COLO668 (cell line): ENCODE measurements around the gene AIF1.

ENCODE experiments used
- DNase-seq: peaks from one replicate; lab custom pipeline; 2025; ENCODE audit not compliant: unreplicated experiment; lab: John Stamatoyannopoulos, UW

The AIF1 gene

GRCh38 chr6:31614684-31615578 is at the start of gene AIF1:
Gene AIF1, plus strand, starts transcription at chr6:31615234. Its CDS starts 96 bp downstream, at chr6:31615330.
- DNase-seq = no peak

- DNase-seq = no peak
Measured at GRCh38 chr6:31567531-31568370, 47.3 kb upstream of the AIF1 start.

- DNase-seq = no peak
Measured at GRCh38 chr6:31568537-31568961, 46.5 kb upstream of the AIF1 start.

GRCh38 chr6:31569861-31570536 is 45.0 kb upstream of the AIF1 start:
- DNase-seq = no peak

- no peak for DNase-seq
Measured at GRCh38 chr6:31572041-31572911, 42.8 kb upstream of the AIF1 start, which contains the start of gene LTA. Gene LTA, plus strand, starts transcription at chr6:31572289. Its CDS starts 454 bp downstream, at chr6:31572743.

- no peak for DNase-seq
Measured at GRCh38 chr6:31573239-31574105, 41.6 kb upstream of the AIF1 start.

GRCh38 chr6:31574106-31575061 is 40.6 kb upstream of the AIF1 start:
- DNase-seq = no peak

GRCh38 chr6:31575335-31575901 is 39.6 kb upstream of the AIF1 start, which contains the start of gene TNF:
Gene TNF, plus strand, starts transcription at chr6:31575565. Its CDS starts 177 bp downstream, at chr6:31575742.
- no peak for DNase-seq

GRCh38 chr6:31575952-31576685 is 38.9 kb upstream of the AIF1 start:
- DNase-seq = no peak

- no peak for DNase-seq
Measured at GRCh38 chr6:31576897-31577578, 38.0 kb upstream of the AIF1 start.

GRCh38 chr6:31577579-31577966 is 37.5 kb upstream of the AIF1 start:
- no peak for DNase-seq

- DNase-seq = no peak
Measured at GRCh38 chr6:31578184-31579118, 36.6 kb upstream of the AIF1 start.

GRCh38 chr6:31579119-31579505 is 35.9 kb upstream of the AIF1 start:
- no peak for DNase-seq

GRCh38 chr6:31579546-31580437 is 35.2 kb upstream of the AIF1 start:
- DNase-seq = no peak

- DNase-seq = no peak
Measured at GRCh38 chr6:31580438-31580740, 34.6 kb upstream of the AIF1 start.
